HEK293 (cell line): Measurements from ENCODE around the gene GPR84.

Experiments
- CTCF ChIA-PET: fragments of 350-600 bp; formaldehyde crosslinking; extraction: SDS; loops from one replicate; lab custom pipeline; 2021; ENCODE audit warnings: antibody characterized with exemption; lab: Yijun Ruan, JAX
- POLR2A ChIA-PET: fragments of 300-600 bp; formaldehyde crosslinking; extraction: SDS; loops from one replicate; lab custom pipeline; 2020; ENCODE audit warnings: antibody characterized with exemption, inconsistent platforms; lab: Yijun Ruan, JAX
- H3K27ac ChIP-seq: fragments of 200-500 bp; sonication (Bioruptor generic); 2 replicates; pipeline ENCODE4 v1.5.1; 2014; ENCODE audit warnings: low read depth, low read length, control low read depth, inconsistent platforms; ENCODE audit errors: extremely low read depth
- H3K36me3 ChIP-seq, 2 experiments: fragments of 200-500 bp in 1 of 2; sonication (Bioruptor generic) in 1 of 2; 1 replicate in 1 of 2; 2 replicates in 1 of 2; pipeline ENCODE4 v1.5.1; 2014 to 2017; ENCODE audit warnings: inconsistent platforms in 2 of 2, low read length in 2 of 2; ENCODE audit not compliant: control insufficient read depth in 2 of 2, insufficient read depth in 1 of 2
- H3K4me1 ChIP-seq: fragments of 200-500 bp; sonication (Bioruptor generic); 2 replicates; pipeline ENCODE4 v1.5.1; 2014; ENCODE audit warnings: mild to moderate bottlenecking, low read length, inconsistent platforms; ENCODE audit not compliant: control insufficient read depth, insufficient read depth
- H3K4me3 ChIP-seq: 2 replicates; pipeline ENCODE4 v1.5.1; 2011; ENCODE audit warnings: low read depth, mild to moderate bottlenecking, control low read depth, low read length, moderate library complexity
- H3K9me3 ChIP-seq: fragments of 200-500 bp; sonication (Bioruptor generic); 2 replicates; pipeline ENCODE4 v1.5.1; 2014; ENCODE audit warnings: low read depth, low read length, inconsistent platforms; ENCODE audit not compliant: control insufficient read depth, insufficient read depth
- BCL11A ChIP-seq: fragments of 450-650 bp; formaldehyde crosslinking; IDR thresholded peaks from 2 replicates; pipeline ENCODE4 v1.5.1; 2016; ENCODE audit warnings: low read depth, missing biosample characterization, missing genetic modification characterization
- GLIS1 ChIP-seq: fragments of 450-650 bp; formaldehyde crosslinking; IDR thresholded peaks from 2 replicates; pipeline ENCODE4 v1.5.1; 2016; ENCODE audit warnings: missing biosample characterization, missing genetic modification characterization
- KLF1 ChIP-seq: fragments of 450-650 bp; formaldehyde crosslinking; IDR thresholded peaks from 2 replicates; pipeline ENCODE4 v1.5.1; 2016; ENCODE audit warnings: missing biosample characterization, missing genetic modification characterization
- MZF1 ChIP-seq: fragments of 450-650 bp; formaldehyde crosslinking; IDR thresholded peaks from 2 replicates; pipeline ENCODE4 v1.5.1; 2017; ENCODE audit warnings: missing biosample characterization, missing genetic modification characterization, borderline replicate concordance
- OVOL3 ChIP-seq: fragments of 450-650 bp; formaldehyde crosslinking; IDR thresholded peaks from 2 replicates; pipeline ENCODE4 v1.5.1; 2016; ENCODE audit warnings: missing biosample characterization, missing genetic modification characterization
- YY1 ChIP-seq: fragments of 450-650 bp; formaldehyde crosslinking; IDR thresholded peaks from 2 replicates; pipeline ENCODE4 v1.5.1; 2018; ENCODE audit warnings: missing biosample characterization, missing genetic modification characterization
- ZBTB1 ChIP-seq: fragments of 450-650 bp; formaldehyde crosslinking; IDR thresholded peaks from 2 replicates; pipeline ENCODE4 v1.5.1; 2016; ENCODE audit warnings: missing biosample characterization, missing genetic modification characterization
- ZBTB21 ChIP-seq: fragments of 450-650 bp; formaldehyde crosslinking; IDR thresholded peaks from 2 replicates; pipeline ENCODE4 v1.5.1; 2017; ENCODE audit warnings: missing biosample characterization, missing genetic modification characterization
- ZFHX2 ChIP-seq: fragments of 450-650 bp; formaldehyde crosslinking; conservative IDR thresholded peaks from 2 replicates; pipeline ENCODE4 v1.5.1; 2016; ENCODE audit warnings: missing biosample characterization, missing genetic modification characterization
- ZIC2 ChIP-seq: fragments of 450-650 bp; formaldehyde crosslinking; IDR thresholded peaks from 2 replicates; pipeline ENCODE4 v1.5.1; 2016; ENCODE audit warnings: missing biosample characterization, missing genetic modification characterization
- ZNF10 ChIP-seq: fragments of 450-650 bp; formaldehyde crosslinking; IDR thresholded peaks from 2 replicates; pipeline ENCODE4 v1.5.1; 2017; ENCODE audit warnings: missing biosample characterization, missing genetic modification characterization
- ZNF146 ChIP-seq: fragments of 450-650 bp; formaldehyde crosslinking; IDR thresholded peaks from 2 replicates; pipeline ENCODE4 v1.5.1; 2016; ENCODE audit warnings: missing biosample characterization, missing genetic modification characterization
- ZNF239 ChIP-seq: fragments of 450-650 bp; formaldehyde crosslinking; IDR thresholded peaks from 2 replicates; pipeline ENCODE4 v1.5.1; 2016; ENCODE audit warnings: missing biosample characterization, missing genetic modification characterization
- ZNF24 ChIP-seq: fragments of 450-650 bp; formaldehyde crosslinking; IDR thresholded peaks from 2 replicates; pipeline ENCODE4 v1.5.1; 2016; ENCODE audit warnings: missing biosample characterization, missing genetic modification characterization
- ZNF274 ChIP-seq, 2 experiments: fragments of 200-500 bp in 1 of 2; fragments of 450-650 bp in 1 of 2; sonication (Bioruptor generic) in 1 of 2; formaldehyde crosslinking in 1 of 2; IDR thresholded peaks; 2 replicates each; pipeline versions ENCODE4 v1.5.1 to v1.6.1; 2014 to 2016; ENCODE audit warnings: borderline replicate concordance in 1 of 2, inconsistent platforms in 1 of 2, low read length in 1 of 2, missing biosample characterization in 1 of 2, missing genetic modification characterization in 1 of 2
- ZNF394 ChIP-seq: fragments of 450-650 bp; formaldehyde crosslinking; IDR thresholded peaks from 2 replicates; pipeline ENCODE4 v1.5.1; 2016; ENCODE audit warnings: missing biosample characterization, missing genetic modification characterization, mild to moderate bottlenecking, moderate library complexity, borderline replicate concordance
- ZNF404 ChIP-seq: fragments of 450-650 bp; formaldehyde crosslinking; IDR thresholded peaks from 2 replicates; pipeline ENCODE4 v1.5.1; 2017; ENCODE audit warnings: missing biosample characterization, missing genetic modification characterization
- ZNF501 ChIP-seq: fragments of 450-650 bp; formaldehyde crosslinking; IDR thresholded peaks from 2 replicates; pipeline ENCODE4 v1.5.1; 2016; ENCODE audit warnings: missing biosample characterization, missing genetic modification characterization
- ZNF558 ChIP-seq: fragments of 450-650 bp; formaldehyde crosslinking; IDR thresholded peaks from 2 replicates; pipeline ENCODE4 v1.5.1; 2016; ENCODE audit warnings: missing biosample characterization, missing genetic modification characterization
- ZNF561 ChIP-seq: fragments of 450-650 bp; IDR thresholded peaks from 2 replicates; pipeline ENCODE4 v1.5.1; 2018; ENCODE audit warnings: missing biosample characterization, missing genetic modification characterization, borderline replicate concordance
- ZNF623 ChIP-seq: fragments of 450-650 bp; formaldehyde crosslinking; IDR thresholded peaks from 2 replicates; pipeline ENCODE4 v1.5.1; 2016; ENCODE audit warnings: missing biosample characterization, missing genetic modification characterization
- ZNF626 ChIP-seq: fragments of 450-650 bp; sonication (Bioruptor Pico); formaldehyde crosslinking; IDR thresholded peaks from 2 replicates; pipeline ENCODE4 v1.5.1; 2018; ENCODE audit warnings: missing biosample characterization, missing genetic modification characterization, inconsistent platforms
- ZNF785 ChIP-seq: fragments of 450-650 bp; formaldehyde crosslinking; IDR thresholded peaks from 2 replicates; pipeline ENCODE4 v1.5.1; 2016; ENCODE audit warnings: missing biosample characterization, missing genetic modification characterization
- ZNF837 ChIP-seq: fragments of 450-650 bp; formaldehyde crosslinking; IDR thresholded peaks from 2 replicates; pipeline ENCODE4 v1.5.1; 2016; ENCODE audit warnings: missing biosample characterization, missing genetic modification characterization
- TF ChIP-seq, protein P1 (sequence below): IDR thresholded peaks from 2 replicates; pipeline ENCODE4 v1.6.1; 2011; ENCODE audit warnings: mild to moderate bottlenecking, low read depth, low read length, borderline replicate concordance
- TF ChIP-seq, protein P2 (sequence below): fragments of 450-650 bp; formaldehyde crosslinking; conservative IDR thresholded peaks from 2 replicates; pipeline ENCODE4 v1.5.1; 2016; ENCODE audit warnings: low read depth, missing biosample characterization, missing genetic modification characterization
- TF ChIP-seq, protein P3 (sequence below): fragments of 450-650 bp; formaldehyde crosslinking; IDR thresholded peaks from 2 replicates; pipeline ENCODE4 v1.5.1; 2016; ENCODE audit warnings: missing biosample characterization, missing genetic modification characterization
- TF ChIP-seq, protein P4 (sequence below): fragments of 450-650 bp; formaldehyde crosslinking; IDR thresholded peaks from 2 replicates; pipeline ENCODE4 v1.5.1; 2016; ENCODE audit warnings: missing biosample characterization, missing genetic modification characterization

GPR84 gene

DNA sequence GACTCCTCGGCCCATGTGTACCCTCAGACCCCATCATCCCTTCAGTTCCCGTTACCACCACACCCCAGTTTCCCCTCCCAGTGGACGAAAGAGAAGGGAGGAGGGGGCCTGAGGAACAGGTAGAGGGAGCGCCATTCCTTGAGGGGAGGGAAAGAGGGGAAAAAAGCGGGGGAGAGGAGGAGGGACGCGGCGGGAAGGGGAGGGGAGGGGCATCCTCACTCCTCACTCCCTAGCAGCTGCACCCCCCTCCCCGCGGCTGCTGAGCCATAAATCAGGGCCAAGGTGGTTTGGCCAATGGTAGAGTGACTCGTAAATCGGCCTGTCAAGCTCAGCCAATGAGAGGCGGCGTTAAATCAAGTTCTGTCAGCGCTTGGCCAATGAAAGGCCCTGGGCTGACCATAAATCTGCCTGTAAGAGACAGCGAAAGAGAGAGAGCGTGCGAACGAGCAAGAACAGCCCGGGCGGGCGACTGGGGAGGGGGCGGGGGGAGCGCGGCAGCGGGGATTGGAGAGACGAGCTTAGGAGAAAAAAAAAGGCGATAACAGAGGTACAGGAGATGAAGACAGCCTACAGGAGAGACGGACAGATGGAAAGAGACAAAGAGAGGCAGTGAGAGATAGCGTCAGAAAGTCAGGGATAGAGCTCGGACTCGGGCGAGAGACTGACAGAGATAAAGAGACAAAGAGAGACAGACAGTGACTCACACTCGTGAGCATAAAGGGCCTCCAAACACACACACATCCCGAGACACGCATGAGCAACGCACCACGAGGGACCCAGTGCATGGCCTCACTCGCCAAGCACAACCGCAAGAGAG, 5.1 kb downstream of the GPR84 start:
- Histone ChIP-seq H3K27ac (peak overlapping the region; percentile 80), H3K4me3 (peak overlapping the region; percentile 62), H3K36me3 (no peaks in the 10 kb centered on the region), H3K9me3 (no peaks in the 10 kb centered on the region), H3K4me1 (peaks cover 12% of the 10 kb centered on the region)
- CTCF ChIA-PET = interaction anchor here (0.6 to 8.8 kb wide), 21 partner anchors 9 to 1916 kb away, joined by 3 to 137 read pairs (median 6); partner anchors contain the start of genes COPZ1 and NFE2
- POLR2A ChIA-PET = interaction anchor here (0.6 to 4.1 kb wide), 26 partner anchors 8 to 342 kb away, joined by 3 to 32 read pairs (median 4); partner anchors contain the start of genes CBX5, COPZ1, HNRNPA1 and NFE2
- peak; percentile 91 for TF ChIP-seq ZNF146 (tag by site-specific recombination)
- peak; percentile 87 for TF ChIP-seq ZBTB21 (tag by site-specific recombination)
- TF ChIP-seq ZNF501 = peak; percentile 68; the same call in 1 of the 2 replicates
- TF ChIP-seq ZNF785 (tag by site-specific recombination) = peak; percentile 87
- peak; percentile 71 for TF ChIP-seq ZFHX2 (tag by site-specific recombination)
- peak; percentile 47; the same call in 1 of the 2 replicates for TF ChIP-seq ZNF394 (tag by site-specific recombination)
- peak; percentile 86; the same call in 1 of the 2 replicates for TF ChIP-seq ZNF10 (tag by site-specific recombination)
- peak; percentile 93 for TF ChIP-seq GLIS1
- no peak for TF ChIP-seq ZNF404
- TF ChIP-seq ZNF561 = peak; percentile 98
- peak; percentile 97 for TF ChIP-seq ZIC2
- TF ChIP-seq ZNF239 (tag by site-specific recombination) = peak; percentile 60; the same call in 1 of the 2 replicates
- TF ChIP-seq, protein P1, sequence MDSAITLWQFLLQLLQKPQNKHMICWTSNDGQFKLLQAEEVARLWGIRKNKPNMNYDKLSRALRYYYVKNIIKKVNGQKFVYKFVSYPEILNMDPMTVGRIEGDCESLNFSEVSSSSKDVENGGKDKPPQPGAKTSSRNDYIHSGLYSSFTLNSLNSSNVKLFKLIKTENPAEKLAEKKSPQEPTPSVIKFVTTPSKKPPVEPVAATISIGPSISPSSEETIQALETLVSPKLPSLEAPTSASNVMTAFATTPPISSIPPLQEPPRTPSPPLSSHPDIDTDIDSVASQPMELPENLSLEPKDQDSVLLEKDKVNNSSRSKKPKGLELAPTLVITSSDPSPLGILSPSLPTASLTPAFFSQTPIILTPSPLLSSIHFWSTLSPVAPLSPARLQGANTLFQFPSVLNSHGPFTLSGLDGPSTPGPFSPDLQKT = no peak
- TF ChIP-seq ZNF623 = peak; percentile 48
- no peak for TF ChIP-seq ZNF274 (IDR thresholded peaks at IDR 0.05; ENCODE audit: low read length)
- TF ChIP-seq ZNF274 (tag by site-specific recombination; IDR thresholded peaks at IDR 0.05; ENCODE audit: borderline replicate concordance) = no peak
- peak; percentile 98 for TF ChIP-seq ZNF24 (tag by site-specific recombination)
- TF ChIP-seq ZNF558 = peak; percentile 73
- TF ChIP-seq ZNF837 (tag by site-specific recombination) = peak; percentile 48; the same call in 1 of the 2 replicates
- TF ChIP-seq, protein P2, sequence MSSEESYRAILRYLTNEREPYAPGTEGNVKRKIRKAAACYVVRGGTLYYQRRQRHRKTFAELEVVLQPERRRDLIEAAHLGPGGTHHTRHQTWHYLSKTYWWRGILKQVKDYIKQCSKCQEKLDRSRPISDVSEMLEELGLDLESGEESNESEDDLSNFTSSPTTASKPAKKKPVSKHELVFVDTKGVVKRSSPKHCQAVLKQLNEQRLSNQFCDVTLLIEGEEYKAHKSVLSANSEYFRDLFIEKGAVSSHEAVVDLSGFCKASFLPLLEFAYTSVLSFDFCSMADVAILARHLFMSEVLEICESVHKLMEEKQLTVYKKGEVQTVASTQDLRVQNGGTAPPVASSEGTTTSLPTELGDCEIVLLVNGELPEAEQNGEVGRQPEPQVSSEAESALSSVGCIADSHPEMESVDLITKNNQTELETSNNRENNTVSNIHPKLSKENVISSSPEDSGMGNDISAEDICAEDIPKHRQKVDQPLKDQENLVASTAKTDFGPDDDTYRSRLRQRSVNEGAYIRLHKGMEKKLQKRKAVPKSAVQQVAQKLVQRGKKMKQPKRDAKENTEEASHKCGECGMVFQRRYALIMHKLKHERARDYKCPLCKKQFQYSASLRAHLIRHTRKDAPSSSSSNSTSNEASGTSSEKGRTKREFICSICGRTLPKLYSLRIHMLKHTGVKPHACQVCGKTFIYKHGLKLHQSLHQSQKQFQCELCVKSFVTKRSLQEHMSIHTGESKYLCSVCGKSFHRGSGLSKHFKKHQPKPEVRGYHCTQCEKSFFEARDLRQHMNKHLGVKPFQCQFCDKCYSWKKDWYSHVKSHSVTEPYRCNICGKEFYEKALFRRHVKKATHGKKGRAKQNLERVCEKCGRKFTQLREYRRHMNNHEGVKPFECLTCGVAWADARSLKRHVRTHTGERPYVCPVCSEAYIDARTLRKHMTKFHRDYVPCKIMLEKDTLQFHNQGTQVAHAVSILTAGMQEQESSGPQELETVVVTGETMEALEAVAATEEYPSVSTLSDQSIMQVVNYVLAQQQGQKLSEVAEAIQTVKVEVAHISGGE = no peak
- TF ChIP-seq BCL11A = peak; percentile 94
- peak; percentile 41 for TF ChIP-seq MZF1
- peak; percentile 80 for TF ChIP-seq KLF1
- TF ChIP-seq, protein P3, sequence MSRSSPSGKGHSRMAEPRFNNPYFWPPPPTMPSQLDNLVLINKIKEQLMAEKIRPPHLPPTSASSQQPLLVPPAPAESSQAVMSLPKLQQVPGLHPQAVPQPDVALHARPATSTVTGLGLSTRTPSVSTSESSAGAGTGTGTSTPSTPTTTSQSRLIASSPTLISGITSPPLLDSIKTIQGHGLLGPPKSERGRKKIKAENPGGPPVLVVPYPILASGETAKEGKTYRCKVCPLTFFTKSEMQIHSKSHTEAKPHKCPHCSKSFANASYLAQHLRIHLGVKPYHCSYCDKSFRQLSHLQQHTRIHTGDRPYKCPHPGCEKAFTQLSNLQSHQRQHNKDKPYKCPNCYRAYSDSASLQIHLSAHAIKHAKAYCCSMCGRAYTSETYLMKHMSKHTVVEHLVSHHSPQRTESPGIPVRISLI (tag by site-specific recombination) = peak; percentile 84; the same call in 1 of the 2 replicates
- TF ChIP-seq YY1 (tag by site-specific recombination) = no peak; the same call in 1 of the 2 replicates
- peak; percentile 93 for TF ChIP-seq OVOL3 (tag by site-specific recombination)
- TF ChIP-seq, protein P4, sequence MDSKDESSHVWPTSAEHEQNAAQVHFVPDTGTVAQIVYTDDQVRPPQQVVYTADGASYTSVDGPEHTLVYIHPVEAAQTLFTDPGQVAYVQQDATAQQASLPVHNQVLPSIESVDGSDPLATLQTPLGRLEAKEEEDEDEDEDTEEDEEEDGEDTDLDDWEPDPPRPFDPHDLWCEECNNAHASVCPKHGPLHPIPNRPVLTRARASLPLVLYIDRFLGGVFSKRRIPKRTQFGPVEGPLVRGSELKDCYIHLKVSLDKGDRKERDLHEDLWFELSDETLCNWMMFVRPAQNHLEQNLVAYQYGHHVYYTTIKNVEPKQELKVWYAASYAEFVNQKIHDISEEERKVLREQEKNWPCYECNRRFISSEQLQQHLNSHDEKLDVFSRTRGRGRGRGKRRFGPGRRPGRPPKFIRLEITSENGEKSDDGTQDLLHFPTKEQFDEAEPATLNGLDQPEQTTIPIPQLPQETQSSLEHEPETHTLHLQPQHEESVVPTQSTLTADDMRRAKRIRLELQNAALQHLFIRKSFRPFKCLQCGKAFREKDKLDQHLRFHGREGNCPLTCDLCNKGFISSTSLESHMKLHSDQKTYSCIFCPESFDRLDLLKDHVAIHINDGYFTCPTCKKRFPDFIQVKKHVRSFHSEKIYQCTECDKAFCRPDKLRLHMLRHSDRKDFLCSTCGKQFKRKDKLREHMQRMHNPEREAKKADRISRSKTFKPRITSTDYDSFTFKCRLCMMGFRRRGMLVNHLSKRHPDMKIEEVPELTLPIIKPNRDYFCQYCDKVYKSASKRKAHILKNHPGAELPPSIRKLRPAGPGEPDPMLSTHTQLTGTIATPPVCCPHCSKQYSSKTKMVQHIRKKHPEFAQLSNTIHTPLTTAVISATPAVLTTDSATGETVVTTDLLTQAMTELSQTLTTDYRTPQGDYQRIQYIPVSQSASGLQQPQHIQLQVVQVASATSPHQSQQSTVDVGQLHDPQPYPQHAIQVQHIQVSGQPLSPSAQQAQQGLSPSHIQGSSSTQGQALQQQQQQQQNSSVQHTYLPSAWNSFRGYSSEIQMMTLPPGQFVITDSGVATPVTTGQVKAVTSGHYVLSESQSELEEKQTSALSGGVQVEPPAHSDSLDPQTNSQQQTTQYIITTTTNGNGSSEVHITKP (tag by site-specific recombination) = peak; percentile 83
- peak; percentile 73 for TF ChIP-seq ZBTB1
- no peak for TF ChIP-seq ZNF626
